Measurements from ENCODE around the gene TBATA. TPM values are rescaled to one million over a fixed set of nuclear protein-coding genes. Genes with fewer than 3 reads are reported as not detected.

TBATA gene
- total and polyA plus RNA-seq, 2 donors from 2014 or later: 1.9 TPM; not detected in 1

DNA sequence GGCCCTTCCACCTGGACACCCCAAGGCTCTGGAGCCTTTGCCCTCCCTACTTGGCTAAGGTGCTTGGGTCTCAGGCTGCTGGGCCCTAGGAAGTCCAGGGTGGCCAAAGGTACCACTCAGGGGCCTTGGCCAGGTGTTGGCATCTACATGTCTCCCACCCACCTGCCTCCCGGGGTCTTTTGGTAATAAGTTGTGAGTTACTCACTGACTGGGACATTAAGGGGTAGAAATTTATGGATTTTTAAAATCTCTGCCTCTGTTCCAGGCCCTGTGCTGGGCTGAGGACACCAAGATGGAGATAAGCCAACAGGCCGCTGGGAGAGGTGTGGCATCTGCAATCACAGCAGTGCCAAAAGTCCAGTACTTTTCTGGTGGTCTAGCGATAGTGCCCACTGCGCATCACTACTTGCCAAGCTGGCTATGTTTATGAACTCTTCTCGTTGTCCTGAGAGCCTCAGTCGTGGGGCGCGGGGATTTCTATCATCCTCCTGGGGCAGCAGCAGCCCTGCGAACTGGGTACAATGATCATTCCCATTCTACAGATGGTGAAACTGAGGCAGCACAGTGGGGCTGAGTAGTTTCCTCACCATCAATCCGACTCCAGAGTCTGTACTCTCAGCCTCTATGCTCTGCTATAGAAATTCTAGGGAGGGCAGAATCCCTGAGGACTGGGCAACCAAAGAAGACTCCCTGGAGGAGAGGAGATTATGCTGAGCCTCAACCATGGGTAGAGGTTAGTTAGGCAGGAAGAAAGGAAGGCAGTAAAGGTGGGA lies 36.2 kb downstream of the TBATA start:
- Histone ChIP-seq H3K9me3 (ENCODE audit: control insufficient read depth in 2 of 3, insufficient read depth in 1 of 3, low read length in 3 of 3) (no peaks in the 10 kb centered on the region), H3K9ac (ENCODE audit: low read length in 3 of 3) (no peak overlapping the region), H3K36me3 (ENCODE audit: control insufficient read depth in 2 of 3, insufficient read depth in 3 of 3, low read length in 3 of 3) (no peaks in the 10 kb centered on the region), H3K27ac (ENCODE audit: low read depth in 2 of 2, low read length in 2 of 2) (no peak overlapping the region), H3K4me1 (ENCODE audit: control insufficient read depth in 2 of 3, insufficient read depth in 2 of 3, low read depth in 1 of 3, low read length in 3 of 3) (peaks cover 0 to 5% (median 2%) of the 10 kb centered on the region in 3 donors), H3K27me3 (ENCODE audit: control insufficient read depth, insufficient read depth, low read length) (no peaks in the 10 kb centered on the region), H3K4me3 (ENCODE audit: low read length in 3 of 3) (no peak overlapping the region)
- TF ChIP-seq, protein P1, sequence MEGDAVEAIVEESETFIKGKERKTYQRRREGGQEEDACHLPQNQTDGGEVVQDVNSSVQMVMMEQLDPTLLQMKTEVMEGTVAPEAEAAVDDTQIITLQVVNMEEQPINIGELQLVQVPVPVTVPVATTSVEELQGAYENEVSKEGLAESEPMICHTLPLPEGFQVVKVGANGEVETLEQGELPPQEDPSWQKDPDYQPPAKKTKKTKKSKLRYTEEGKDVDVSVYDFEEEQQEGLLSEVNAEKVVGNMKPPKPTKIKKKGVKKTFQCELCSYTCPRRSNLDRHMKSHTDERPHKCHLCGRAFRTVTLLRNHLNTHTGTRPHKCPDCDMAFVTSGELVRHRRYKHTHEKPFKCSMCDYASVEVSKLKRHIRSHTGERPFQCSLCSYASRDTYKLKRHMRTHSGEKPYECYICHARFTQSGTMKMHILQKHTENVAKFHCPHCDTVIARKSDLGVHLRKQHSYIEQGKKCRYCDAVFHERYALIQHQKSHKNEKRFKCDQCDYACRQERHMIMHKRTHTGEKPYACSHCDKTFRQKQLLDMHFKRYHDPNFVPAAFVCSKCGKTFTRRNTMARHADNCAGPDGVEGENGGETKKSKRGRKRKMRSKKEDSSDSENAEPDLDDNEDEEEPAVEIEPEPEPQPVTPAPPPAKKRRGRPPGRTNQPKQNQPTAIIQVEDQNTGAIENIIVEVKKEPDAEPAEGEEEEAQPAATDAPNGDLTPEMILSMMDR (IDR thresholded peaks at IDR 0.05; ENCODE audit: borderline replicate concordance, extremely low read depth, insufficient read depth): no peak
- DNase-seq (no peak), FAIRE-seq (no peak)
- intact Hi-C loops (cut with DNase I): no loop called here

DNA sequence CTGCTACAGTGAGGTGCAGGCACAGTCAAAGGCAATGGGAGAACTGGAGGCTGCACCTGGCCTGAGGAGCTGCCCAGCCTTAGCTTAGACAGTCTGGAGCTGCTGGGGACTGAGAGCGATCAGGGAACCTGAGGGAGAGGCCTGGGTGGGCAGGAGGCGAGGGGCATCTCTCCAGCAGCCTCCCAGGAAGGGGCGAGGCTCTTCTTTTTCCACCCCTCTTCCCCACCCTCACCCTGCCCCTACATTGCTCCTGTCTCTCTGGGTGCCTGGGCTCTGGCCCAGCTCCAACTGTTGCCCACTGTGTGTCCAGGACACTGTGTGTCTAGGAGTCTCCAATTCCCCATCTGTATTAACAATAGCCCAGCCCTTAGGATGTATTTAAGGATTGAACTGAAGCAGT lies 36.9 kb downstream of the TBATA start:
- TF ChIP-seq, protein P1 (IDR thresholded peaks at IDR 0.05; ENCODE audit: borderline replicate concordance, extremely low read depth, insufficient read depth): no peak
- FAIRE-seq (no peak), DNase-seq (peak in 1 of 5 donors; percentile 46)
- no peaks in the 10 kb centered on the region for H3K9me3 ChIP-seq (ENCODE audit: control insufficient read depth in 2 of 3, insufficient read depth in 1 of 3, low read length in 3 of 3)
- H3K4me1 ChIP-seq (ENCODE audit: control insufficient read depth in 2 of 3, insufficient read depth in 2 of 3, low read depth in 1 of 3, low read length in 3 of 3): peaks cover 0 to 4% (median 0%) of the 10 kb centered on the region in 3 donors
- H3K36me3 ChIP-seq (ENCODE audit: control insufficient read depth in 2 of 3, insufficient read depth in 3 of 3, low read length in 3 of 3): no peaks in the 10 kb centered on the region
- H3K27me3 ChIP-seq (ENCODE audit: control insufficient read depth, insufficient read depth, low read length): no peaks in the 10 kb centered on the region
- no peak overlapping the region for H3K9ac ChIP-seq (ENCODE audit: low read length in 3 of 3)
- no peak overlapping the region for H3K27ac ChIP-seq (ENCODE audit: low read depth in 2 of 2, low read length in 2 of 2)
- H3K4me3 ChIP-seq (ENCODE audit: low read length in 3 of 3): no peak overlapping the region
- intact Hi-C loops (cut with DNase I): no loop called here

DNA sequence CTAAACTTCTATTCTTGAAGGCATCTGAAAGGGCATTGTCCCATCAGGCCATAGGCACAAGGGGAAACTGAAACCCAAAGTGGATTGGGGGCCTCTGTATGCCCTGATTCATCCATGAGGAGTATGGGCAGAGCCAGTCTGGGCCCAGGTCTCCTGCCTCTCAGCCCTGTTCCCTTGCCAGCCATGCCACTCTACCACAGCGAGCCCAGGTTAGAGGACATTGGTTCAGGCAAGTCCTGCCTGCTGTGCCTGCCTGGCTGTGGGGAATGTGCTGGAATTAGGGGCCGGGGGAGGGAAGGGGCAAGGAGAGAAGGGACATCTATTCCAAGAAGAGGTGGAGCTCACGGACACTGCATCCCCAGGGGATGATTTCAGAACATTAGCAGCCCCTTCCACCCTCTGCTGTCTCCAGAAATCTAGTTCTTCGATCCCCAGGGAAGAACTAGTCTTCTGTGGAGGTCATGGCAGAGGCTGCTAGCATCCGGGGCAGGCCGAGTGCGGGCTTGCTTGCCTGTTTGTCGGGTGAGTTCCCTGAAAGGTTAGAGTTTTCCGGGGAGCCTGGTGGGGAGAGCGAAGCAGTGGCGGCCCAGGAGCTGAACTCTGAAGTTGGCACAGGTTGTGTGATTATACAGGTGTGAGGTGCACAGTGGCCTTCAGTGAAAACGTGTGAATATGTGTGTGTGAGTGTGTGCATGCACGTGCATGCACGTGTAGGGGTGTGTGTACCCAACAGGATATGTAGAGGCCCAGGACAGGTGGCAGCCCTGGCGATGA lies 37.8 kb downstream of the TBATA start:
- intact Hi-C loops (cut with DNase I): no loop called here
- H3K9ac ChIP-seq (ENCODE audit: low read length in 3 of 3): no peak overlapping the region
- TF ChIP-seq, protein P1 (IDR thresholded peaks at IDR 0.05; ENCODE audit: borderline replicate concordance, extremely low read depth, insufficient read depth): no peak
- no peaks in the 10 kb centered on the region for H3K36me3 ChIP-seq (ENCODE audit: control insufficient read depth in 2 of 3, insufficient read depth in 3 of 3, low read length in 3 of 3)
- FAIRE-seq (no peak), DNase-seq (peak in 1 of 5 donors; percentile 71)
- H3K9me3 ChIP-seq (ENCODE audit: control insufficient read depth in 2 of 3, insufficient read depth in 1 of 3, low read length in 3 of 3): no peaks in the 10 kb centered on the region
- H3K27ac ChIP-seq (ENCODE audit: low read depth in 2 of 2, low read length in 2 of 2): no peak overlapping the region
- H3K4me3 ChIP-seq (ENCODE audit: low read length in 3 of 3): no peak overlapping the region
- no peaks in the 10 kb centered on the region for H3K27me3 ChIP-seq (ENCODE audit: control insufficient read depth, insufficient read depth, low read length)
- H3K4me1 ChIP-seq (ENCODE audit: control insufficient read depth in 2 of 3, insufficient read depth in 2 of 3, low read depth in 1 of 3, low read length in 3 of 3): peaks cover 6 to 8% (median 7%) of the 10 kb centered on the region in 3 donors

Data from kidney (tissue), 14 donors.